ENCODE measurements around the gene SEMA6A. TPM values are rescaled to one million over a fixed set of nuclear protein-coding genes. Genes with fewer than 3 reads are reported as not detected.

The SEMA6A gene
- total and polyA plus RNA-seq, 2 of the 13 experiments (the other 11 are each of a cell fraction or from before 2014, with no cell fraction given): 5.1 to 6.5 TPM

DNA sequence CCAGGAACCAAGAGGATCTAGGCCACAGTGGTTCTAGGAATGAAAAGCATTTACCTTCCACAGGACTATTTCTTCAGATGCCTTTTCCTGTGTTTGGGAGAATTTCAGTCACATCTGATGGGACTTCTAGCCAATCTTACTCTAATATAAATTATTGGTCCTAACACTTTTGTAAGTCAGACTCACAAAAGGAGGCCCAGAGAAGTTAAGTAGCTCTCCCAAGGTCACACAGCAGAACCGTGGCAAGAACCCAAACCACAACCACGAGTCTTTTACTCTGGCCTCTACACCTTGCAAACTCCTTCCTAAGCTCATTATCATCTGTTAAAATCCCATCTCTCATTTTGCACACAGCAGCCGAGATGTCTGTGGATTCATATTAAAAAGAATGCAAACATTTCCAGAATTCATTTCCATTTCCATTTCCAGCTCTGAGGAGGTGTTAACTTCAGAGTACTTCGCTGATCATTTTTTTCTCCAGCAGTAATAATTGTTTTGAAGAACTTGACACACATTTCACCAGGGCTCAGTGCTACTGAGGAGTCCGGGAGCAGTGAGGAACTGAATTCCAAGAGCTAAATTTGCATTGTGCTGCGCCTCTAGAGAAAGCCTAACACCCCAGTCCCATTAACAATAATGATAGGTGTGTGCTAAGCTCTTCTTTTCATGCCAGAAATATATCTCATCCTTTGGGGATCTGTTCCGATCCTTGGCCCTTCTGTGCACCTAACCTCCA is 168.1 kb downstream of the SEMA6A start:
- H2AFZ ChIP-seq (ENCODE audit: low read length): no peak overlapping the region
- H3K27ac ChIP-seq (ENCODE audit: extremely low read length, insufficient read depth, low read length): no peak overlapping the region
- H4K20me1 ChIP-seq (ENCODE audit: insufficient read depth, low read length): no peaks in the 10 kb centered on the region
- no peak overlapping the region for H3K4me2 ChIP-seq (ENCODE audit: low read depth, low read length)
- ATAC-seq (no peak), FAIRE-seq (no peak), DNase-seq (ENCODE audit: low spot score) (no peak)
- no peaks in the 10 kb centered on the region for H3K36me3 ChIP-seq (replicated peaks in 1 of 2; ENCODE audit: control insufficient read depth in 1 of 2, insufficient read depth in 2 of 2, low read length in 2 of 2)
- ChIA-PET CTCF (ENCODE audit: low intra/inter-chr PET ratio, low total read pairs) (no interaction called here), POLR2A (no interaction called here)
- H3K9me3 ChIP-seq (ENCODE audit: low read length): no peaks in the 10 kb centered on the region
- H3K79me2 ChIP-seq (ENCODE audit: insufficient read depth, low read length): no peaks in the 10 kb centered on the region
- 92% methylated on average over 7 of the region's 7 CpGs for WGBS (ENCODE audit: low lambda C conversion rate)
- TF ChIP-seq NFRKB (IDR thresholded peaks at IDR 0.05): no peak
- TF ChIP-seq ZNF768 (CRISPR knock-in tag; IDR thresholded peaks at IDR 0.05): peak; percentile 18; the same call in 1 of the 2 replicates
- no peaks in the 10 kb centered on the region for H3K4me1 ChIP-seq (ENCODE audit: insufficient read depth, low read length)
- no peak overlapping the region for H3K9ac ChIP-seq (ENCODE audit: insufficient read depth, low read depth, low read length)
- no peaks in the 10 kb centered on the region for H3K27me3 ChIP-seq (ENCODE audit: control insufficient read depth in 1 of 2, insufficient read depth in 2 of 2, low read length in 2 of 2)
- intact Hi-C loops (cut with micrococcal nuclease; ENCODE audit: unreplicated experiment): no loop called here
- H3K4me3 ChIP-seq (replicated peaks in 1 of 3; ENCODE audit: insufficient read depth in 1 of 3, low read depth in 2 of 3, low read length in 3 of 3): no peak overlapping the region
- in situ Hi-C loops (cut with HindIII; ENCODE audit: extremely low pct_ligation_motif_present, low pct_unique_long_range_greater_than_20kb): no loop called here
- no TSS peak for BruUV-seq (replicated peaks)

- Histone ChIP-seq H3K4me3 (replicated peaks in 1 of 3; ENCODE audit: insufficient read depth in 1 of 3, low read depth in 2 of 3, low read length in 3 of 3) (no peak overlapping the region), H4K20me1 (ENCODE audit: insufficient read depth, low read length) (no peaks in the 10 kb centered on the region), H2AFZ (ENCODE audit: low read length) (no peak overlapping the region), H3K27me3 (ENCODE audit: control insufficient read depth in 1 of 2, insufficient read depth in 2 of 2, low read length in 2 of 2) (no peaks in the 10 kb centered on the region), H3K79me2 (ENCODE audit: insufficient read depth, low read length) (no peaks in the 10 kb centered on the region), H3K4me1 (ENCODE audit: insufficient read depth, low read length) (no peaks in the 10 kb centered on the region), H3K9ac (ENCODE audit: insufficient read depth, low read depth, low read length) (no peak overlapping the region), H3K9me3 (ENCODE audit: low read length) (no peaks in the 10 kb centered on the region), H3K4me2 (ENCODE audit: low read depth, low read length) (no peak overlapping the region), H3K27ac (ENCODE audit: extremely low read length, insufficient read depth, low read length) (no peak overlapping the region), H3K36me3 (replicated peaks in 1 of 2; ENCODE audit: control insufficient read depth in 1 of 2, insufficient read depth in 2 of 2, low read length in 2 of 2) (no peaks in the 10 kb centered on the region)
- ChIA-PET CTCF (ENCODE audit: low intra/inter-chr PET ratio, low total read pairs) (no interaction called here), POLR2A (no interaction called here)
- in situ Hi-C loops (cut with HindIII; ENCODE audit: extremely low pct_ligation_motif_present, low pct_unique_long_range_greater_than_20kb) (no loop called here), intact Hi-C loops (cut with micrococcal nuclease; ENCODE audit: unreplicated experiment) (no loop called here)
- FAIRE-seq (no peak), ATAC-seq (no peak), DNase-seq (ENCODE audit: low spot score) (no peak)
- no TSS peak for BruUV-seq (replicated peaks)
- 83% methylated on average over 3 of the region's 3 CpGs for WGBS (ENCODE audit: low lambda C conversion rate)
- TF ChIP-seq ZNF17 (CRISPR knock-in tag; IDR thresholded peaks at IDR 0.05) (no peak), RBAK (CRISPR knock-in tag; IDR thresholded peaks at IDR 0.05) (no peak), MXD1 (CRISPR knock-in tag; IDR thresholded peaks at IDR 0.05) (no peak), SIN3A (IDR thresholded peaks at IDR 0.05; ENCODE audit: borderline replicate concordance, low read depth, low read length) (no peak), PPARG (CRISPR knock-in tag; conservative IDR thresholded peaks at IDR 0.05) (no peak), ZNF614 (CRISPR knock-in tag; IDR thresholded peaks at IDR 0.05; ENCODE audit: borderline replicate concordance) (no peak), NFYC (CRISPR knock-in tag; IDR thresholded peaks at IDR 0.05) (no peak), ZBTB38 (CRISPR knock-in tag; IDR thresholded peaks at IDR 0.05) (no peak), ZNF672 (CRISPR knock-in tag; IDR thresholded peaks at IDR 0.05) (no peak), HOXA7 (CRISPR knock-in tag; IDR thresholded peaks at IDR 0.05) (no peak), XRCC5 (optimal IDR thresholded peaks at IDR 0.05; ENCODE audit: low read length) (no peak)
Measured at GRCh38 chr5:116404792-116405191, 169.8 kb downstream of the SEMA6A start.

Measured in HepG2 (cell line).